Left ventricle myocardium superior (tissue), 1 donor: Measurements from ENCODE around the gene ANKRD28. TPM values are rescaled to one million over a fixed set of nuclear protein-coding genes. Genes with fewer than 3 reads are reported as not detected.
A peak's percentile ranks its signal among the peaks of the same experiment; 100 is the strongest.
"Not testable (repeated sequence)": the region's sequence is repeated elsewhere in the genome, so short reads cannot be mapped to it uniquely, and the experiment has no call there.

Experiments
- ATAC-seq: fragments of 200-7000 bp; cut with Tn5 transposase; one replicate; pipeline ENCODE4 v1.9.1; 2020; ENCODE audit warnings: mild to moderate bottlenecking, moderate library complexity
- DNase-seq: peaks from one replicate; pipeline ENCODE4 v3.0.0-alpha.2; 2020
- intact Hi-C: fragments of 100-400 bp; cut with micrococcal nuclease; formaldehyde crosslinking; loops from one replicate; pipeline ENCODE4 v1.11.0; 2022
- long read RNA-seq: library from polyadenylated mRNA; unstranded; transcript quantifications from one replicate; pipeline ENCODE4 v2.0.0, GENCODE V29; 2021
- total RNA-seq: library from RNA; stranded (reverse); fragmentation: NEBNext Ultra II Directional; extraction: Animal tissue kit (Norgen Biotek cat#: 25700); gene quantifications from one replicate; pipeline ENCODE4 v1.2.1, GENCODE V29; 2021
- donor health status: DM: no; HTN: yes; CAD: no; lungs with severe emphysema.

The ANKRD28 gene
- 23.9 TPM for total RNA-seq
- long read RNA-seq, full-length matches to known transcripts: 10 of 24 reads
- long read RNA-seq, partial matches to known transcripts: 1 of 24 reads
- long read RNA-seq, other reads (novel, unspliced or antisense): 13 of 24 reads

DNA sequence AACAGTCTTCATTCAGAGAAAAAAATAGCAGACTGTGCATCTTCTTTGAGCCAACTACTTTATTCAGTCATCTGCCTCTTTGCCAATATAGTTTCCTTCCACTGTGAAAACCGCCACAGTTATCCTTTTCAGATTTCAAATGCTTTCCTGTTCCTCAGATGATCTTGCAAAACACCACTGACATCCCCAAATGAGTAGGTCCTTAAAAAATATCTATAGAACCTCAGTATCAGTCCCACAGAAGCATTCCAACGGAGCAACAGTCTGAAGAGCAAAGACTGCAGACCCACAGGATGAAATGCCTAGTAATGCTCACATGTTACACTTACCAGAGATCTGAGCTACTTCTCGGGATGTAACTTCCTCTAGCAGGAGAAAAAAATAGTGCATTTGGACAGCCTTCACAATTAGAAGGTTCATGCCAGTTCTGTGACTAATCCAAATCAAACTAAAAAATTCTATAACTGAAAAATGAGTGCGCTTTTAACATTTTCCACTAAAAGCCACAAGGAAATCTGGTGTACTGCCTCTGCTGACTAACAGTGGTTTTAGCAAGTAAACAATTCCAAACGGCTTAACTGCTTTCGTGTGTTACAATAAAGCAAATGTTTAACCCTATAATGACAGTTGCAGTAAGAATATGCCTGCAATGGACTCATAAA is at the start of gene ANKRD28:
ANKRD28 (minus strand) TSS at position 338 of the 662 bp plus-strand sequence. CDS start 1,458 bp downstream, outside the sequence.
- DNase-seq: no peak
- peak; percentile 77 for ATAC-seq
- intact Hi-C loops: no loop called here

DNA sequence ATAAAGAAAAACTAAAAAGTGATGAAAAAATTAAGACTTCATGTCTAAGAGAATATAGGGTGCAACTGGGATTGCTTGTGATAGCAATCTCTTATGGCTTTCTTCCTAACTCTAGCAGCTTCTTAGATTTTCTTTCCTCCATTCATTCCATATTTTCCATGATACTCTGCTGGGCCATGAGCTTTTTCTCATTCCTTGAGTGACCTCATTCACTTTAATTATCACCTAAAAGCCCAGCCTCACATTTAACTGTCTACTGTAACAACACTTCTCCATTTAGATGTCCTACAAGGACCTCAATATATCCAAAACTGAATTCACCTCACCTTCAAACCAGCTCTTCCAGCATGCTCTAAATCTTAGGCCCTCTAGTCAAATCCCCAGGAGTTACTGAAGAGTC is 49.5 kb upstream of the ANKRD28 start:
- intact Hi-C loops: no loop called here
- ATAC-seq (no peak), DNase-seq (no peak)

DNA sequence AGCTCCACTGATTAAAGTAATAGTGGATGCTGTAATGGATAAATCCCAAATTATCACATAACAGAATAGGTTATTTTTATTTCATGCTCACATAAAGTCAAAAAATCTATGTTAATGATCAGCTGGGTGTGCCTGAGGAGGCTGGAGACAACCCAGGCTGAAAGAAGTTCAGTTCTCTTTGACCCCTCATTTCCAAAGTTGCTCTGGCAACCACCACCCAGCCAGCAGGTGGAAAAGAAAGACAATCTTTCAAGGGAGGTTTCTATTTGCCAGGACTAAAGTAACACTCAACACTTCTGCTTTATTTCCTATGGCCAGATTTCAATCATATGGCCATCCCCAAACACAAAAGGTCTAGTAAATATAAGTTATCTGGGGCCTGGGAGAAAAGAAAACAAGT is 48.8 kb upstream of the ANKRD28 start:
- intact Hi-C loops: no loop called here
- ATAC-seq: no peak

DNA sequence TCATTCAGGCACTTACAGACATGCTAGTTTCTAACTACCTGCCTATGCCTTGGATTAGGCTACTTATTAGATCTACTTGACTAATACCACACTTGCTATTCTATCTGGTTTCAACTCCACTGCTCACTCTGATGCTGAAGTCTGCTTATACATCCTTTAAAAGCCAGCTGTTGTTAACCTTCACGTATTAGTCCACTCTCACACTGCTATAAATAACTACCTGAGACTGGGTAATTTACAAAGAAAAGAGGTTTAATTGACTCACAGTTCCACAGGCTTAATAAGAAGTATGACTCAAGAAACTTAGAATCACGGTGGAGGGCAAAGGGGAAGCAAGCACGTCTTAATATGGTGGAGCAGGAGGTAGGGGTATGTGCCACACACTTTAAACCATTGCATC is 47.7 kb upstream of the ANKRD28 start:
- ATAC-seq (no peak), DNase-seq (no peak)
- intact Hi-C loops: no loop called here

More for the DNA sequence above, 48.8 kb upstream of the ANKRD28 start:
- DNase-seq: no peak

DNA sequence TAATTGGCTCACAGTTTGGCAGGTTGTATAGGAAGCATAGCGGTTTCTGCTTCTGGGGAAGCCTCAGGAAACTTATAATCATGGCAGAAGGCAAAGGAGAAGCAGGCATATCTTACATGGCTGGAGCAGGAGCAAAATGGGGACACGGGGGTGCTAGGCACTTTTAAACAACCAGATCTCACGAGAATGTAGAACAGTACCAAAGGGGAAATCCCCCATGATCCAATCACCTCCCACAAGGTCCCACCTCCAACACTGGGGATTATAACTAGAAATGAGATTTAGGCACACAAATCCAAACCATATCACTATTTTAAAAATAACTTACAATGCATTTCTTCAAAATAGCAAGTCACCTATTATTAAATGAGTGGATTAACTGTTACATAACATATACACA is 47.1 kb upstream of the ANKRD28 start:
- intact Hi-C loops: no loop called here
- ATAC-seq (no peak), DNase-seq (no peak)

DNA sequence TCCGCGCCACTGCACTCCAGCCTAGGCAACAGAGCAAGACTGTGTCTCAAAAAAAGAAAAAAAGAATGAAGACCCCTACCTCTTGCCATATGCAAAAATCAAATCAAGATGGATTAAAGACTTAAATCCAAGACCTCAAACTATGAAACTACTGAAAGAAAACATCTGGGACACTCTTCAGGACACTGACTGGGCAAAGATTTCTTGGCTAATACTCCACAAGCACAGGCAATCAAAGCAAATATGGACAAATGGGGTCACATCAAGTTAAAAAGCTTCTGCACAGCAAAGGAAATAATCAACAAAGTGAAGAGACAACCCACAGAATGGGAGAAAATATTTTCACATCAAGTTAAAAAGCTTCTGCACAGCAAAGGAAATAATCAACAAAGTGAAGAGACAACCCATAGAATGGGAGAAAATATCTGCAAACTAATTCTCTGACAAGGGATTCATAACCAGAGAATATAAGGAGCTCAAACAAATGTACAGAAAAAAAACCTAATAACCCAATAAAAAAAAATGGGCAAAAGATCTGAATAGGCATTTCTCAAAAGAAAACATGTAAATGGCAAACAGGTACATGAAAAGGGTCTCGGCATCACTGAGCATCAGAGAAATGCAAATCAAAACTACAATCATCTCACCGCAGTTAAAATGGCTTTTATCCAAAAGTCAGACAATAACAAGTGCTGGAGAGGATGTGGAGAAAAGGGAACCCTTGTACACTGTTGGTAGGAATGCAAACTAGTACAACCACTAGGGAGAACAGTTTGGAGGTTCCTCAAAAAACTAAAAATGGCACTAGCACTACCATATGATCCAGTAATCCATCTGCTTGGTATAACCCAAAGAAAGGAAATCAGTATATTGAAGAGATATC is 43.6 kb upstream of the ANKRD28 start:
- intact Hi-C loops, DNase-seq, ATAC-seq: not testable (repeated sequence)

DNA sequence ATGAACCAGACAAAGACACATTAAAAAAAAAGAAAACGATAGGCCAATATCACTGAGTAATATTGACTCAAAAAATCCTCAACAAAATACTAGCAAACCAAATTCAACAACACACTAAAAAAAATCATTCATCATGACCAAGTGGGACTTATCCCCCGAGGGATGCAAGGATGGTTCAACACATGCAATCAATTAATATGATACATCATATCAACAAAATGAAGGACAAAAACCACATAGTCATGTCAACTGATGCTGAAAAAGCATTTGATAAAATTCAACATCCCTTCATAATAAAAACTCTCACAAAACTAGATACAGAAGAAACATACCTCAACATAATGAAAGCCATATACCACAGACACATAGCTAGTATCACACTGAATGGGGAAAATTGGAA is 41.8 kb upstream of the ANKRD28 start:
- ATAC-seq (no peak), DNase-seq (no peak)
- intact Hi-C loops: no loop called here

DNA sequence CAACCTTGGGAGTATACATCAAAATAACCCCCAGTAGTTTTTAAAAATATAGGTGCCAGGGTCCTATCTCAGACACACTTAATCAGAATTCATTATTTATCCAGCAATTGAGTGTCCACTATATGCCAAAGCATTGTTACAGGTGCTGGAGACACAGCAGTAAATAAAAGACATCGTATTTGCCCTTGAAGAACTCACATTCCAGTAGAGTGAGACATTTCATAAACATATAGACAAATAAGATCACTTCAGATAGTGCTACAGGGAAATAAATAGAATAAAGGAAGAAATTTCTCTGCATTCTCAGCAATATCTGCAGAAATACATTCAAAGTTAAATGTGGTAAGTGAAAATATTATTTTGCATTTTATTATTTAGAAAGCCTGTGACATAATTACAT is 34.1 kb upstream of the ANKRD28 start:
- intact Hi-C loops: no loop called here
- DNase-seq (no peak), ATAC-seq (no peak)

DNA sequence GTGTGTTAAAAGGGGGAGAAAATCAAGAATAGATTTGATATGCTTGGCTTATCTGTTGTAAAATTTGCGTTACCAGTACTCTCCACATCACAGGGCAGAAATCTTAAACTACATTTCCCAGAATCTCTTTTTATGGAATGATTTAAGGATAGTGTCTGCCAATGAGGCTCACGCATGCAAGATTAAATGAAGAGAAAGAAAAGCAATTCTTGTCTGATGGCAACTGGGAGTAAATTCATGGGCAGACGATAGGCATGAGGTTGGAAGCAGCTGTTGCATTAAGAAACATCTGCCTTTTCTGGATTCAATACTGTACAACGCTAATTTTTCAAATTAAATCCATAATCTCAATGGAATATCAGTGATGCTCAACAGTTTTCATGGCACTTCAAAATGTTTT is 27.2 kb upstream of the ANKRD28 start:
- no peak for ATAC-seq
- no peak for DNase-seq
- intact Hi-C loops: no loop called here

DNA sequence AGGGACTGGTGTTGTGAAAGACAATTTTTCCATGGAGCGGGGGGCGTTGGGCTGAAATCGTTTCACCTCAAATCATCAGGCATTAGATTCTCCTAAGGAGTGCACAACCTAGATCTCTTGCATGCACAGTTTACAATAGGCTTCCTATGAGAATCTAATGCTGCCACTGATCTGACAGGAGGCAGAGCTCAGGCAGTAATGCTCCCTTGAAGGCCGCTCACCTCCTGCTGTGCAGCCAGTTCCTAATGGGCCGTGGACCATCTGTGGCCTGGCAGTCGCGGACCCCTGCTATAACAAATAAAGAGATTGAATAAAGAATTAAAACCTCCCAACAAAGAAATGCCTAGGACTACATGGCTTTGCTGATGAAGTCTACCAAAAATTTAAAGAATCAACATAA is 25.3 kb upstream of the ANKRD28 start:
- ATAC-seq: no peak

DNA sequence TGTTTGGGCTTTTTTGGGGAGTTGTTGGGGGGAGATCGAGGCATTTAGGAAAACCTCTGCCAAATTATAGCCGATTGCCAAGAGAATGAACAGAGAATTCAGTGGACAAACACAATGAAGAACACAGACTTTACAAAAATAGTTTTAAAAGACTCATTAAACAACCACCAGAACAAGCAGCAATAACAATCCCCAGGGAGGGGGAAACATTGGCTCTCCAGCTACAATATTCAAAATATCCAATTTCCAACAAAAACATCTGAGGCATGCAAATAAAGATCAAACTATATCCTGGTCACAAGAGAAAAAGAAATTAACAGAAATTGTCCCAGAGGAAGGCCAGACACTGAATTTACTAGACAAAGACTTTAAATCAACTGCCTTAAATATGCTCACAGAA is 24.5 kb upstream of the ANKRD28 start:
- ATAC-seq: no peak
- intact Hi-C loops: loop anchor here (5.0 kb wide), 1 partner anchor 425 kb away; no protein-coding TSS in a partner anchor
- no peak for DNase-seq

More for the DNA sequence above, 25.3 kb upstream of the ANKRD28 start:
- intact Hi-C loops: loop anchor here (5.0 kb wide), 1 partner anchor 424 kb away; no protein-coding TSS in a partner anchor
- no peak for DNase-seq

DNA sequence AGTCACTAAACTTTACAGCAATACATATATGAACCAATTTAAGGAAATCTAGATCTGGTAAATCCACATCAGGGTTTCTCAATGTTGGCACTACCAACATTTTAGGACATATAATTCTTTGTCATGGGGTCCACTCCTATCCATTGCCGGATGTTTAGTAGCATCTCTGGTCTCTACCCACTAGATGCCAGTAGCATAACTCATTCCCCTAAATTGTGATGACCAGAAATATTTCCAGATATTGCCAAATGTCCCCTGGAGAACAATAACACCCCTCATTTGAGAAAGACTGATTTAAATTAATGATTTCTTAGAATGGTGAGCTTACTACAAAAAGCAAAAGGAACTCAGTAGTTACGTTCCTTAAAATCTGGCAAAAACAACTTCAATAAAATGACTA is 23.1 kb upstream of the ANKRD28 start:
- intact Hi-C loops: loop anchor here (5.0 kb wide), 1 partner anchor 426 kb away; no protein-coding TSS in a partner anchor
- ATAC-seq (no peak), DNase-seq (no peak)

DNA sequence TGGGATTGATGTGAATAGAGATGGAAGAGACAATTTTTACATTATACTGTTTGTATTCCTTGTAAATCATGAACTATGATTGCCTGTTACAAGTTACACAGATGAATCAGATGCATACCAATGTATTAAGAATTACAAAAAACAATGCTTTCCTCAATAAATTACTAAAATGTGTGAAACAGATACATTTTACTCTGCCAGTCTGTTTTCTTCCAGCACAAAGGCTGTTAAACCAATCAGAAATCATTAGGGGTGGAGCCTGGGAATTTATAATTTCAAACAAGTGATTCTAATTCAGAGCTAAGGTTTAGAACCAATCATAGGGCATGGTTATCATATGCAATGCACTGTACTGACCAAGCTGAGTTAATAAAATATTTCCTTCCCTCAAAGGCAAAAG is 21.8 kb upstream of the ANKRD28 start:
- no peak for DNase-seq
- no peak for ATAC-seq
- intact Hi-C loops: loop anchor here (5.0 to 10.0 kb wide), 2 partner anchors 228 to 355 kb away; partner anchors contain the start of gene GALNT15

DNA sequence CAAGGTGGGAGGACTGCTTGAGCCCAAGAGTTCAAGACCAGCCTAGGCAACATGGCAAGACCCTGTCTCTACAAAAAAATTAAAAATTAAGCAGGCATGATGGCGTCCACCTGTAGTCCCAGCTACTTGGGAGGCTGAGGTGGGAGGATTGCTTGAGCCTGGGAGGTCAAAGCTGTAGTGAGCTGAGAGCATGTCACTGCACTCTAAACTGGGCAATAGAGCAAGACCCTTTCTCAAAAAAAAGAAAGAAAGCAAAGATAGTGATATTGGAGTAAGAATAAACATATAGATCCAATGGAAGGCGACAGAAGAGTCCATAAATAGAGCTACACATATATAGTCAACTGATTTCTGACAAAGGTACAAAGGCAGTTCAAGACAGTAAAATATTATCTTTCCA is 21.3 kb upstream of the ANKRD28 start:
- DNase-seq (no peak), ATAC-seq (no peak)
- intact Hi-C loops: loop anchor here (5.0 to 10.0 kb wide), 2 partner anchors 228 to 356 kb away; partner anchors contain the start of gene GALNT15

DNA sequence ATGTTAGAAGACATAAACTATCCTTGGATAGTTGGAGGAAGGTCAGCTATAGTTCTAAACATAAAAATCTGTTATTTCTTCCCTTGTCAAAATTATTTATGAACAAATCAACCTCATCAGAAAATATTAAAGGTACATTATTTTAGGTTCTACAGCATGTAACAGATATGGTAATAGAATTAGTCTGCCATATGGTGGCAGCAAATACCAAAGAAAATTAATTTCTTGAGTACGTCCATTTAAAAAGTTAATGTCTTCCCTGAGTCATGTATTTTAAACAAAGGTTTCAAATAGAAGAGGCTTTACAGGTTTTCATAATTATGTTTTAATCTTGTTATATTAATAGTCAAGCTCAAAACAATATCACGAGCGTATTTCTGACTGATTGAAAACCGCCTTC is 17.9 kb upstream of the ANKRD28 start:
- ATAC-seq (peak; percentile 66), DNase-seq (no peak)
- intact Hi-C loops: loop anchor here (5.0 to 10.0 kb wide), 2 partner anchors 232 to 359 kb away; partner anchors contain the start of gene GALNT15

DNA sequence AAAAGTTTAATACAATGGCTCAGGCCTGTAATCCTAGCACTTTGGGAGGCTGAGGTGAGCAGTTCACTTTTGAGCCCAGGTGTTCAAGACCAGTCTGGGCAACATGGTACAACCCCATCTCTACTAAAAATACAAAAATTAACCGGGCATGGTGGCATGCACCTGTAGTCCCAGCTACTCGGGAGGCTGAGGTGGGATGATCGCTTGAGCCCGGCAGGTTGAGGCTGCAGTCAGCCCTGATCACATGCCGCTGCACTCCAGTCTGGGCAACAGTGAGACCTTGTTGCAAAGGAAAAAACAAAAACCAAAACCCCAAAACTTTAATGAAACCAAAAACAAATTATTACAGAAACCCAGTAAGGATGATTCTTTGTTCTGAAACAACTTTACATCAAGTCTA is 15.3 kb upstream of the ANKRD28 start:
- ATAC-seq, DNase-seq: not testable (repeated sequence)
- intact Hi-C loops: loop anchor here (5.0 to 10.0 kb wide), 2 partner anchors 181 to 362 kb away; partner anchors contain the start of gene GALNT15

DNA sequence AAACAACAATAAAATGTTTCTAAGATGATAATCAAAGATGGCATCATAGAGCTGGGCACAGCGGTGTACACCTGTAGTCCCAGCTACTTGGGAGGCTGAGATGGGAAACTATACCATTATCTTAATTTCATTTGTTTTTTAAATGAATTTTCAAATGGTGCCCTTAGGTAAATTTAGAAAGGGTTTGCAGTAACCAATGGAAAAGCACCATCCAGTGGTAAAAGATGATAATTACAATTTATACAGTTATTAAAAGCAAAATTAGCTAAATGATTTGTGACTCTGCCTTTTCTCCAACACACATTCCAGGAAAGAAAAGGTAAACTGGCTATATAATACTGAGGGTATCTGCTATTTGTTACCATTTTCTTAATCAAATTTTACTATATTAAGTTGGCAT is 14.4 kb upstream of the ANKRD28 start:
- intact Hi-C loops: loop anchor here (5.0 to 10.0 kb wide), 2 partner anchors 180 to 363 kb away; partner anchors contain the start of gene GALNT15
- ATAC-seq (no peak), DNase-seq (no peak)

DNA sequence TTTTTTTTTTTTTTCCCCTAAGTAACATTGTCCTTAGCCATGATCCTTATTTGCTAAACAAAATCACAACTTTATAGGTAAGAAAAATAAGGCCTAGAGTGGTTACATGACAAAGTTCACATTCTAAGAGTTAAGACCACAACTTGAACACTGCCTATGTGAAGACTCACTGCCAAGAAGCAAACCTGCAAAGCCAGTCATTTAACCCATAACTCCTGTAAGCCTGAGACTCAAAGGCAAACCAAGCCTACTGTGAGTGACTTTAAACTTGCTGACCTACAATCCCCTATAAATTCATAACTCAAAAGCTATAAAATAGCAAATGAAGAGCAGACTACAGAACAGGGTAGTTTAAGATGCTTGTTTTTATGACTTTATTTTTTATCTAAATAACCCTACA is 12.9 kb upstream of the ANKRD28 start:
- DNase-seq (no peak), ATAC-seq (no peak)
- intact Hi-C loops: loop anchor here (5.0 to 10.0 kb wide), 2 partner anchors 178 to 364 kb away; partner anchors contain the start of gene GALNT15

DNA sequence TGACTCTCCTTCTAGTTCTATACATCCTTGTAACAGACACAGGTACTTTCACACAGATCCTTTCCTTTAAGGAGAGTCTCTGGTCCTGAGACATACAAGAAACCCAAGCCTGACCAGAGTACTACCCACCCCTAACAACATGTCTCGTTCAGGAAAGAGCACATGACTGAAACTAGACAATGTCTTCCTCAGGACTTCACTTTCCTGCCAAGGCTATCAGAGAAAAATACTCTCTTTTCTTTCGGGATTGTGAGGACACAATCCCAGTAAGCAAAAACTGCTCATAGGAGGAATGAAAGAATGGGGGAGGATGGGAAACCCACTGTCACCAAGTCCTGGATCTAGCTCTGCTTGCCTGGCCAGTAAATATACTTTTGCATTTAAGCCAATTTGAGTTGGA is 11.5 kb upstream of the ANKRD28 start:
- ATAC-seq: no peak
- intact Hi-C loops: no loop called here

More for the DNA sequence above, 11.5 kb upstream of the ANKRD28 start:
- no peak for DNase-seq
